SU-DHL-6 (cell line): ENCODE results near the gene ACAA2.
"Not testable (repeated sequence)": the region's sequence is repeated elsewhere in the genome, so short reads cannot be mapped to it uniquely, and the experiment has no call there.

Source experiments
- H2AFZ ChIP-seq: fragments of 200-600 bp; sonication (generic); 2 replicates; pipeline ENCODE4 v1.6.1; 2014; ENCODE audit warnings: low read depth, mild to moderate bottlenecking, moderate library complexity, mixed read lengths, antibody characterized with exemption, low read length; ENCODE audit not compliant: severe bottlenecking
- H3F3A ChIP-seq: fragments of 200-600 bp; shearing (Covaris generic); 2 replicates; pipeline ENCODE4 v1.6.0; 2016; ENCODE audit warnings: antibody characterized with exemption, mild to moderate bottlenecking; ENCODE audit not compliant: insufficient read depth
- H3K27ac ChIP-seq: fragments of 200-600 bp; sonication (generic); 2 replicates; pipeline ENCODE4 v1.5.1; 2016; ENCODE audit warnings: low read depth, mild to moderate bottlenecking, low read length, moderate library complexity, mixed read lengths
- H3K27me3 ChIP-seq: fragments of 200-600 bp; sonication (generic), shearing (Covaris generic); 2 replicates; pipeline ENCODE4 v1.6.0; 2014; ENCODE audit warnings: mild to moderate bottlenecking, low read length
- H3K36me3 ChIP-seq: fragments of 200-600 bp; sonication (generic); 2 replicates; pipeline ENCODE4 v1.6.1; 2014; ENCODE audit warnings: mild to moderate bottlenecking, low read length, mixed read lengths
- H3K4me2 ChIP-seq: fragments of 300-600, 200-600 bp; shearing (Covaris generic), sonication (generic); 2 replicates; pipeline ENCODE4 v1.6.0; 2014; ENCODE audit warnings: low read length, low read depth, mild to moderate bottlenecking; ENCODE audit not compliant: poor library complexity, severe bottlenecking
- H3K4me3 ChIP-seq: fragments of 200-600 bp; sonication (generic); 2 replicates; pipeline ENCODE4 v1.5.1; 2014; ENCODE audit warnings: antibody characterized with exemption, low read length, mild to moderate bottlenecking, mixed read lengths; ENCODE audit not compliant: insufficient read depth, poor library complexity, severe bottlenecking
- H3K79me2 ChIP-seq: fragments of 200-600 bp; sonication (generic); 2 replicates; pipeline ENCODE4 v1.6.1; 2014; ENCODE audit warnings: mild to moderate bottlenecking, low read length, moderate library complexity; ENCODE audit not compliant: insufficient read depth
- H3K9ac ChIP-seq: fragments of 200-600 bp; sonication (generic); 2 replicates; pipeline ENCODE4 v1.7.0; 2014; ENCODE audit warnings: mild to moderate bottlenecking, low read length
- H3K9me2 ChIP-seq: fragments of 200-600 bp; sonication (generic); replicated peaks from 2 replicates; pipeline ENCODE4 v1.6.1; 2014; ENCODE audit warnings: low read length; ENCODE audit not compliant: insufficient read depth
- H3K9me3 ChIP-seq: fragments of 200-600 bp; sonication (generic); 2 replicates; pipeline ENCODE4 v1.6.1; 2014; ENCODE audit warnings: low read length, mixed read lengths; ENCODE audit not compliant: insufficient read depth
- H4K20me1 ChIP-seq: fragments of 200-600 bp; sonication (generic); 2 replicates; pipeline ENCODE4 v1.6.1; 2014; ENCODE audit warnings: low read depth, mild to moderate bottlenecking, antibody characterized with exemption, low read length, moderate library complexity, mixed read lengths
- CTCF ChIP-seq: fragments of 200-600 bp; sonication (generic); IDR thresholded peaks from one replicate; pipeline ENCODE4 v1.5.1; 2017; ENCODE audit warnings: antibody characterized with exemption, mild to moderate bottlenecking, low read length, moderate library complexity; ENCODE audit not compliant: insufficient read depth, poor library complexity, severe bottlenecking
- EZH2phosphoT487 ChIP-seq: fragments of 200-600 bp; sonication (generic), shearing (Covaris generic); conservative IDR thresholded peaks from 2 replicates; pipeline ENCODE4 v1.6.1; 2018; ENCODE audit warnings: mild to moderate bottlenecking, antibody characterized with exemption, low read length, moderate library complexity, mixed read lengths

The ACAA2 gene

GRCh38 chr18:49799806-49800205 is 13.5 kb downstream of the ACAA2 start:
- not testable (repeated sequence) for H3K27ac ChIP-seq, H3K9me3 ChIP-seq, H3K4me3 ChIP-seq, H3K9me2 ChIP-seq, H2AFZ ChIP-seq, H3K9ac ChIP-seq, H4K20me1 ChIP-seq, H3K27me3 ChIP-seq, H3K4me2 ChIP-seq, H3F3A ChIP-seq
- peaks cover 18% of the 10 kb centered on the region for H3K79me2 ChIP-seq
- peaks cover 42% of the 10 kb centered on the region; the same call in 1 of the 2 replicates for H3K36me3 ChIP-seq

- Histone ChIP-seq H3K4me3 (no peak overlapping the region), H3K9me2 (no peaks in the 10 kb centered on the region), H3K27ac (no peak overlapping the region), H3K36me3 (peaks cover 57% of the 10 kb centered on the region), H3K27me3 (no peaks in the 10 kb centered on the region), H3K4me2 (no peak overlapping the region), H3K79me2 (peaks cover 4% of the 10 kb centered on the region; the same call in 1 of the 2 replicates), H3F3A (no peaks in the 10 kb centered on the region), H3K9me3 (no peaks in the 10 kb centered on the region), H4K20me1 (peaks cover 3% of the 10 kb centered on the region; the same call in 1 of the 2 replicates), H2AFZ (no peak overlapping the region), H3K9ac (no peak overlapping the region)
- no peak for TF ChIP-seq EZH2phosphoT487
- TF ChIP-seq CTCF = no peak
Observed at GRCh38 chr18:49798001-49798400, 15.3 kb downstream of the ACAA2 start.

GRCh38 chr18:49795612-49796552 is 17.5 kb downstream of the ACAA2 start:
- Histone ChIP-seq H3F3A (no peaks in the 10 kb centered on the region), H3K9me2 (no peaks in the 10 kb centered on the region), H3K27ac (no peak overlapping the region), H3K36me3 (peaks cover 63% of the 10 kb centered on the region), H3K9me3 (no peaks in the 10 kb centered on the region), H3K4me3 (no peak overlapping the region), H2AFZ (no peak overlapping the region), H3K9ac (no peak overlapping the region), H3K27me3 (no peaks in the 10 kb centered on the region), H3K4me2 (no peak overlapping the region), H4K20me1 (no peaks in the 10 kb centered on the region; the same call in 1 of the 2 replicates), H3K79me2 (no peaks in the 10 kb centered on the region)
- TF ChIP-seq CTCF (no peak), EZH2phosphoT487 (no peak)

GRCh38 chr18:49794743-49795142 is 18.6 kb downstream of the ACAA2 start:
- no peaks in the 10 kb centered on the region for H3F3A ChIP-seq
- no peaks in the 10 kb centered on the region for H3K79me2 ChIP-seq
- no peak overlapping the region for H2AFZ ChIP-seq
- peaks cover 72% of the 10 kb centered on the region for H3K36me3 ChIP-seq
- no peak overlapping the region for H3K9ac ChIP-seq
- TF ChIP-seq CTCF (no peak), EZH2phosphoT487 (no peak)
- H4K20me1 ChIP-seq = no peaks in the 10 kb centered on the region; the same call in 1 of the 2 replicates
- no peak overlapping the region for H3K27ac ChIP-seq
- H3K9me2 ChIP-seq = no peaks in the 10 kb centered on the region
- no peaks in the 10 kb centered on the region for H3K9me3 ChIP-seq
- H3K4me3 ChIP-seq = no peak overlapping the region
- no peak overlapping the region for H3K4me2 ChIP-seq
- no peaks in the 10 kb centered on the region for H3K27me3 ChIP-seq

- H3F3A ChIP-seq, H3K4me3 ChIP-seq, H3K9ac ChIP-seq, H3K27ac ChIP-seq, H3K79me2 ChIP-seq, H3K27me3 ChIP-seq, H3K9me2 ChIP-seq, H3K9me3 ChIP-seq, H3K4me2 ChIP-seq, H4K20me1 ChIP-seq, H2AFZ ChIP-seq: not testable (repeated sequence)
- peaks cover 55% of the 10 kb centered on the region for H3K36me3 ChIP-seq
Observed at GRCh38 chr18:49789560-49790134, 23.7 kb downstream of the ACAA2 start.
